WI38 (cell line): ENCODE results near the gene MAN2A2.

Experiments
- H3K4me3 ChIP-seq: 2 replicates; pipeline ENCODE4 v1.5.1; 2011; ENCODE audit warnings: low read depth, mild to moderate bottlenecking, control low read depth, low read length
- CTCF ChIP-seq: IDR thresholded peaks from 2 replicates; pipeline ENCODE4 v1.5.1; 2012; ENCODE audit warnings: low read depth, mild to moderate bottlenecking, control low read depth, low read length

Gene MAN2A2

GRCh38 chr15:90902040-90902839, 862 bp upstream of the MAN2A2 start:
- peak overlapping the region; percentile 76 for H3K4me3 ChIP-seq
- TF ChIP-seq CTCF = peak; percentile 80

GRCh38 chr15:90903733-90904536, 833 bp downstream of the MAN2A2 start:
- no peak for TF ChIP-seq CTCF
- H3K4me3 ChIP-seq = peak overlapping the region; percentile 76

GRCh38 chr15:90904746-90905145, 1.6 kb downstream of the MAN2A2 start:
- TF ChIP-seq CTCF = no peak
- H3K4me3 ChIP-seq = no peak overlapping the region

GRCh38 chr15:90905306-90906180, 2.4 kb downstream of the MAN2A2 start:
- no peak for TF ChIP-seq CTCF
- H3K4me3 ChIP-seq = no peak overlapping the region

GRCh38 chr15:90906181-90906849, 3.2 kb downstream of the MAN2A2 start:
- H3K4me3 ChIP-seq = no peak overlapping the region
- no peak for TF ChIP-seq CTCF

- no peak overlapping the region for H3K4me3 ChIP-seq
- TF ChIP-seq CTCF = no peak
Measured at GRCh38 chr15:90907051-90907660, 4.1 kb downstream of the MAN2A2 start.
